HepG2 (cell line): Measurements from ENCODE around the gene SETD2. TPM values are rescaled to one million over a fixed set of nuclear protein-coding genes. Genes with fewer than 3 reads are reported as not detected.

Experiments used
- ATAC-seq: fragments of 200-7000 bp; cut with Tn5 transposase; 3 replicates; pipeline ENCODE4 v1.9.1; 2020; ENCODE audit warnings: mild to moderate bottlenecking, moderate library complexity
- BruUV-seq: library from RNA; stranded (reverse); fragments of 400-500 nt; replicated peaks from 2 replicates; lab custom pipeline; 2021; lab: Mats Ljungman, UMichigan
- CTCF ChIA-PET: fragments of 300-600 bp; formaldehyde crosslinking; extraction: SDS; loops from one replicate; lab custom pipeline; 2021; ENCODE audit warnings: low total read pairs, inconsistent platforms, low intra/inter-chr PET ratio; lab: Yijun Ruan, JAX
- POLR2A ChIA-PET: fragments of 350-600 bp; sonication (Branson Sonifier 250); formaldehyde crosslinking; loops from one replicate; lab custom pipeline; 2020; ENCODE audit warnings: antibody characterized with exemption, inconsistent platforms; lab: Yijun Ruan, JAX
- DNase-seq: peaks from one replicate; pipeline ENCODE4 v3.0.0-alpha.2; 2015; ENCODE audit warnings: low spot score
- FAIRE-seq: peaks from 3 replicates; lab custom pipeline; 2011; peaks lifted over from hg19 to GRCh38; lab: Jason Lieb, UNC
- H2AFZ ChIP-seq: one replicate; pipeline ENCODE4 v1.6.1; 2011; ENCODE audit warnings: low read length, inconsistent platforms
- H3K27ac ChIP-seq: fragments of 300-600 bp; 3 replicates; pipeline ENCODE4 v1.8.0; 2011; ENCODE audit warnings: mixed run types, mild to moderate bottlenecking, mixed read lengths, low read length, inconsistent platforms; ENCODE audit not compliant: insufficient read depth; ENCODE audit errors: extremely low read length
- H3K27me3 ChIP-seq, 2 experiments: fragments of 200-600 bp in 1 of 2; 2 replicates in 1 of 2; 3 replicates in 1 of 2; pipeline versions ENCODE4 v1.6.0 to v1.8.0; 2011; ENCODE audit warnings: low read length in 2 of 2, mild to moderate bottlenecking in 2 of 2, moderate library complexity in 2 of 2, inconsistent platforms in 1 of 2; ENCODE audit not compliant: insufficient read depth in 2 of 2, control insufficient read depth in 1 of 2
- H3K36me3 ChIP-seq, 2 experiments: fragments of 200-600 bp in 1 of 2; replicated peaks in 1 of 2; 2 replicates in 1 of 2; 3 replicates in 1 of 2; pipeline versions ENCODE4 v1.5.1 to v1.8.0; 2011; ENCODE audit warnings: low read length in 2 of 2, inconsistent platforms in 1 of 2; ENCODE audit not compliant: insufficient read depth in 2 of 2, control insufficient read depth in 1 of 2
- H3K4me1 ChIP-seq: 2 replicates; pipeline ENCODE4 v1.5.1; 2012; ENCODE audit warnings: low read length, inconsistent platforms; ENCODE audit not compliant: insufficient read depth
- H3K4me2 ChIP-seq: 2 replicates; pipeline ENCODE4 v1.6.0; 2011; ENCODE audit warnings: low read depth, low read length, inconsistent platforms
- H3K4me3 ChIP-seq, 3 experiments: fragments of 200-600 bp in 1 of 3; sonication (generic), shearing (Covaris generic) in 1 of 3; replicated peaks in 1 of 3; 2 replicates each; pipeline ENCODE4 v1.5.1; 2011 to 2016; ENCODE audit warnings: low read length in 3 of 3, inconsistent platforms in 2 of 3, low read depth in 2 of 3, mild to moderate bottlenecking in 2 of 3, control low read depth in 1 of 3, mixed read lengths in 1 of 3; ENCODE audit not compliant: insufficient read depth in 1 of 3
- H3K79me2 ChIP-seq: one replicate; pipeline ENCODE4 v1.6.1; 2011; ENCODE audit warnings: low read length, inconsistent platforms; ENCODE audit not compliant: insufficient read depth
- H3K9ac ChIP-seq: 2 replicates; pipeline ENCODE4 v1.6.0; 2011; ENCODE audit warnings: mild to moderate bottlenecking, low read depth, low read length, inconsistent platforms; ENCODE audit not compliant: insufficient read depth
- H3K9me3 ChIP-seq: 2 replicates; pipeline ENCODE4 v1.5.1; 2012; ENCODE audit warnings: mild to moderate bottlenecking, low read length
- H4K20me1 ChIP-seq: 2 replicates; pipeline ENCODE4 v1.6.0; 2011; ENCODE audit warnings: inconsistent platforms, mild to moderate bottlenecking, low read length, moderate library complexity; ENCODE audit not compliant: insufficient read depth
- ATM ChIP-seq: fragments of 450-650 bp; IDR thresholded peaks from 2 replicates; pipeline ENCODE4 v1.7.1; 2017; ENCODE audit warnings: mild to moderate bottlenecking, borderline replicate concordance
- NRL ChIP-seq: sonication (generic); formaldehyde crosslinking; IDR thresholded peaks from 2 replicates; pipeline ENCODE4 v1.5.0; 2020; ENCODE audit warnings: missing genetic modification reagents, mild to moderate bottlenecking, moderate library complexity, borderline replicate concordance
- REXO4 ChIP-seq: sonication (generic); formaldehyde crosslinking; IDR thresholded peaks from 2 replicates; pipeline ENCODE4 v1.8.0; 2022; ENCODE audit warnings: missing genetic modification reagents, mild to moderate bottlenecking, borderline replicate concordance
- RXRB ChIP-seq: IDR thresholded peaks from 2 replicates; pipeline ENCODE4 v1.6.1; 2016; ENCODE audit warnings: borderline replicate concordance, missing genetic modification reagents, missing compliant biosample characterization
- ZC3H4 ChIP-seq: sonication (generic); formaldehyde crosslinking; IDR thresholded peaks from 2 replicates; pipeline ENCODE4 v1.4.0; 2020; ENCODE audit warnings: missing genetic modification reagents, borderline replicate concordance
- ZNF616 ChIP-seq: sonication (generic); formaldehyde crosslinking; IDR thresholded peaks from 2 replicates; pipeline ENCODE4 v1.5.0; 2020; ENCODE audit warnings: low read depth, mild to moderate bottlenecking, missing genetic modification reagents
- ZNF652 ChIP-seq: IDR thresholded peaks from 2 replicates; pipeline ENCODE4 v1.6.1; 2016; ENCODE audit warnings: low read depth, borderline replicate concordance
- ZNF720 ChIP-seq: sonication (generic); formaldehyde crosslinking; IDR thresholded peaks from 2 replicates; pipeline ENCODE4 v1.4.0; 2020; ENCODE audit warnings: missing genetic modification reagents
- WGBS: methylation state at CpG from one replicate; pipeline ENCODE4 v1.1.6; 2017; ENCODE audit warnings: low lambda C conversion rate; 5-methylcytosine and 5-hydroxymethylcytosine counted together
- in situ Hi-C: cut with HindIII; loops from 2 replicates; pipeline ENCODE4 v1.10.0; 2017; ENCODE audit warnings: low pct_unique_long_range_greater_than_20kb; ENCODE audit not compliant: extremely low pct_ligation_motif_present
- intact Hi-C: fragments of 100-400 bp; cut with micrococcal nuclease; formaldehyde crosslinking; loops from one replicate; pipeline ENCODE4 v1.10.0; 2022; ENCODE audit not compliant: unreplicated experiment
- polyA plus RNA-seq, 8 experiments: library from polyadenylated mRNA; depleted of rRNA in 3 of 8; stranded (reverse) in 7 of 8; unstranded in 1 of 8; fragments of >200 nt; fragmentation: Illumina TruSeq in 4 of 8; extraction: Trizol in 4 of 8; gene quantifications; 2 replicates each; pipeline versions ENCODE4 v1.2.1 to v1.2.3, GENCODE V29; 2011 to 2016; ENCODE audit warnings: low read depth in 4 of 8, missing spikeins in 1 of 8, mixed read lengths in 1 of 8; ENCODE audit not compliant: insufficient read depth in 1 of 8
- total RNA-seq, 5 experiments: library from RNA; depleted of rRNA; stranded (reverse); fragments of >200 nt; fragmentation: Illumina TruSeq; extraction: Trizol; gene quantifications; 2 replicates each; pipeline ENCODE4 v1.2.3, GENCODE V29; 2016; ENCODE audit warnings: low read depth in 1 of 5
- TF ChIP-seq, protein P1 (sequence below): sonication (generic); formaldehyde crosslinking; IDR thresholded peaks from 2 replicates; pipeline ENCODE4 v1.4.0; 2020; ENCODE audit warnings: missing genetic modification reagents
- TF ChIP-seq, protein P2 (sequence below): sonication (generic); formaldehyde crosslinking; conservative IDR thresholded peaks from 2 replicates; pipeline ENCODE4 v1.4.0; 2020; ENCODE audit warnings: mild to moderate bottlenecking, missing genetic modification reagents, moderate library complexity
- TF ChIP-seq, protein P3 (sequence below), 2 experiments: sonication (generic) in 1 of 2; formaldehyde crosslinking in 1 of 2; IDR thresholded peaks; 2 replicates each; pipeline versions ENCODE4 v1.5.1 to v1.6.1; 2011 to 2020; ENCODE audit warnings: borderline replicate concordance in 1 of 2, low read depth in 1 of 2, low read length in 1 of 2, mild to moderate bottlenecking in 1 of 2, missing genetic modification reagents in 1 of 2, moderate library complexity in 1 of 2
- TF ChIP-seq, protein P4 (sequence below): sonication (generic); formaldehyde crosslinking; IDR thresholded peaks from 2 replicates; pipeline ENCODE4 v1.4.0; 2020; ENCODE audit warnings: missing genetic modification reagents, borderline replicate concordance
- TF ChIP-seq, protein P5 (sequence below): sonication (generic); formaldehyde crosslinking; IDR thresholded peaks from 2 replicates; pipeline ENCODE4 v1.8.0; 2022; ENCODE audit warnings: missing genetic modification reagents, mild to moderate bottlenecking, inconsistent platforms, borderline replicate concordance

Gene SETD2
- total and polyA plus RNA-seq, 2 of the 13 experiments (the other 11 are each of a cell fraction or from before 2014, with no cell fraction given), result 14.2 to 24.2 TPM

DNA sequence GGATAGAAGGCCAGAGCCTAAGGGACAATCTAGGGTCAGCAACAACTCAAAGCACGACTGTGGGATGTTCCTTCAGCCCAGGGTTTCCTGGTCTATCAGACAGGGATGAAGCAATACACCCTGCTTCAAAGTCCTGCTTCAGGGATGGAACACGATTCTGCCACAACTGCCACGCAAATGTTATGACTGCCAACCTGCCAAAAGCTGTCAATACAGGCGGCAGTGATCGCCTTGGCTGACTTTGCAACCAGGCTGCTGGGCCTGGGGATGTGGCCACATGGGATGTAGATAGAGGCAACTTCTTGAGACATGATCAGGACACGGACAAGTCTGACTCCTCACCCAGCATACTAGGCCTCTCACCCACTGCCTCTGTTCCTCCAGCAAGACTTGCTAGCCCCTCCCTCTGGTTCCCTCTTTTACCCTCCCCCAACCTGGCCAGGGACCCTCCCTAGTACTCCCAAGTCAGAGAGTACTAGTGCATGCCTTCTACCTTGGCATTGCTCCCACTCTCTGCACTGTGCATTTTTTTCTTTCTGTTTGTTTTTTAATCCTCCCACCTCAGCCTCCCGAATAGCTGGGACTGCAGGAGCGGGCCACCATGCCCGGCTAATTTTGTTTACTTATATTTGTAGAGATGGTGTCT, 195.0 kb downstream of the SETD2 start:
- intact Hi-C loops, result no loop called here
- Histone ChIP-seq H3K9me3 (no peaks in the 10 kb centered on the region), H2AFZ (no peak overlapping the region), H3K4me3 (no peak overlapping the region), H3K27ac (no peak overlapping the region), H4K20me1 (peaks cover 68% of the 10 kb centered on the region), H3K27me3 (no peaks in the 10 kb centered on the region), H3K36me3 (peaks cover 2 to 27% of the 10 kb centered on the region in 2 experiments; a peak in 4 of 5 replicates), H3K4me1 (peaks cover 86% of the 10 kb centered on the region), H3K4me2 (no peak overlapping the region), H3K9ac (no peak overlapping the region), H3K79me2 (peaks cover 86% of the 10 kb centered on the region)
- POLR2A ChIA-PET, result no interaction called here
- ATAC-seq (no peak), FAIRE-seq (no peak), DNase-seq (no peak)
- 69% methylated on average over 6 of the region's 9 CpGs for WGBS
- in situ Hi-C loops, result no loop called here
- no TSS peak for BruUV-seq
- CTCF ChIA-PET, result no interaction called here
- no peak for TF ChIP-seq ZNF652 (CRISPR knock-in tag)
- TF ChIP-seq ZC3H4 (CRISPR knock-in tag), result no peak
- TF ChIP-seq, protein P1, sequence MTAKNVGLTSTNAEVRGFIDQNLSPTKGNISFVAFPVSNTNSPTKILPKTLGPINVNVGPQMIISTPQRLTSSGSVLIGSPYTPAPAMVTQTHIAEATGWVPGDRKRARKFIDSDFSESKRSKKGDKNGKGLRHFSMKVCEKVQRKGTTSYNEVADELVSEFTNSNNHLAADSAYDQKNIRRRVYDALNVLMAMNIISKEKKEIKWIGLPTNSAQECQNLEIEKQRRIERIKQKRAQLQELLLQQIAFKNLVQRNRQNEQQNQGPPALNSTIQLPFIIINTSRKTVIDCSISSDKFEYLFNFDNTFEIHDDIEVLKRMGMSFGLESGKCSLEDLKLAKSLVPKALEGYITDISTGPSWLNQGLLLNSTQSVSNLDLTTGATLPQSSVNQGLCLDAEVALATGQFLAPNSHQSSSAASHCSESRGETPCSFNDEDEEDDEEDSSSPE (CRISPR knock-in tag), result no peak
- 0 out of 2 replicates have a peak, but pooled peaks have one; percentile 32 for TF ChIP-seq NRL (CRISPR knock-in tag)
- TF ChIP-seq REXO4 (CRISPR knock-in tag), result no peak
- TF ChIP-seq, protein P2, sequence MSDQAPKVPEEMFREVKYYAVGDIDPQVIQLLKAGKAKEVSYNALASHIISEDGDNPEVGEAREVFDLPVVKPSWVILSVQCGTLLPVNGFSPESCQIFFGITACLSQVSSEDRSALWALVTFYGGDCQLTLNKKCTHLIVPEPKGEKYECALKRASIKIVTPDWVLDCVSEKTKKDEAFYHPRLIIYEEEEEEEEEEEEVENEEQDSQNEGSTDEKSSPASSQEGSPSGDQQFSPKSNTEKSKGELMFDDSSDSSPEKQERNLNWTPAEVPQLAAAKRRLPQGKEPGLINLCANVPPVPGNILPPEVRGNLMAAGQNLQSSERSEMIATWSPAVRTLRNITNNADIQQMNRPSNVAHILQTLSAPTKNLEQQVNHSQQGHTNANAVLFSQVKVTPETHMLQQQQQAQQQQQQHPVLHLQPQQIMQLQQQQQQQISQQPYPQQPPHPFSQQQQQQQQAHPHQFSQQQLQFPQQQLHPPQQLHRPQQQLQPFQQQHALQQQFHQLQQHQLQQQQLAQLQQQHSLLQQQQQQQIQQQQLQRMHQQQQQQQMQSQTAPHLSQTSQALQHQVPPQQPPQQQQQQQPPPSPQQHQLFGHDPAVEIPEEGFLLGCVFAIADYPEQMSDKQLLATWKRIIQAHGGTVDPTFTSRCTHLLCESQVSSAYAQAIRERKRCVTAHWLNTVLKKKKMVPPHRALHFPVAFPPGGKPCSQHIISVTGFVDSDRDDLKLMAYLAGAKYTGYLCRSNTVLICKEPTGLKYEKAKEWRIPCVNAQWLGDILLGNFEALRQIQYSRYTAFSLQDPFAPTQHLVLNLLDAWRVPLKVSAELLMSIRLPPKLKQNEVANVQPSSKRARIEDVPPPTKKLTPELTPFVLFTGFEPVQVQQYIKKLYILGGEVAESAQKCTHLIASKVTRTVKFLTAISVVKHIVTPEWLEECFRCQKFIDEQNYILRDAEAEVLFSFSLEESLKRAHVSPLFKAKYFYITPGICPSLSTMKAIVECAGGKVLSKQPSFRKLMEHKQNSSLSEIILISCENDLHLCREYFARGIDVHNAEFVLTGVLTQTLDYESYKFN, result no peak
- TF ChIP-seq ATM, result no peak
- no peak for TF ChIP-seq ZNF720 (CRISPR knock-in tag)
- TF ChIP-seq RXRB, result no peak
- TF ChIP-seq, protein P3, sequence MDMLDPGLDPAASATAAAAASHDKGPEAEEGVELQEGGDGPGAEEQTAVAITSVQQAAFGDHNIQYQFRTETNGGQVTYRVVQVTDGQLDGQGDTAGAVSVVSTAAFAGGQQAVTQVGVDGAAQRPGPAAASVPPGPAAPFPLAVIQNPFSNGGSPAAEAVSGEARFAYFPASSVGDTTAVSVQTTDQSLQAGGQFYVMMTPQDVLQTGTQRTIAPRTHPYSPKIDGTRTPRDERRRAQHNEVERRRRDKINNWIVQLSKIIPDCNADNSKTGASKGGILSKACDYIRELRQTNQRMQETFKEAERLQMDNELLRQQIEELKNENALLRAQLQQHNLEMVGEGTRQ (IDR thresholded peaks at IDR 0.05; ENCODE audit: low read depth, low read length), result no peak
- TF ChIP-seq, protein P3 (CRISPR knock-in tag; IDR thresholded peaks at IDR 0.05; ENCODE audit: borderline replicate concordance), result no peak
- TF ChIP-seq ZNF616, result no peak
- TF ChIP-seq, protein P4, sequence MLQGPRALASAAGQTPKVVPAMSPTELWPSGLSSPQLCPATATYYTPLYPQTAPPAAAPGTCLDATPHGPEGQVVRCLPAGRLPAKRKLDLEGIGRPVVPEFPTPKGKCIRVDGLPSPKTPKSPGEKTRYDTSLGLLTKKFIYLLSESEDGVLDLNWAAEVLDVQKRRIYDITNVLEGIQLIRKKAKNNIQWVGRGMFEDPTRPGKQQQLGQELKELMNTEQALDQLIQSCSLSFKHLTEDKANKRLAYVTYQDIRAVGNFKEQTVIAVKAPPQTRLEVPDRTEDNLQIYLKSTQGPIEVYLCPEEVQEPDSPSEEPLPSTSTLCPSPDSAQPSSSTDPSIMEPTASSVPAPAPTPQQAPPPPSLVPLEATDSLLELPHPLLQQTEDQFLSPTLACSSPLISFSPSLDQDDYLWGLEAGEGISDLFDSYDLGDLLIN (CRISPR knock-in tag), result no peak
- TF ChIP-seq, protein P5, sequence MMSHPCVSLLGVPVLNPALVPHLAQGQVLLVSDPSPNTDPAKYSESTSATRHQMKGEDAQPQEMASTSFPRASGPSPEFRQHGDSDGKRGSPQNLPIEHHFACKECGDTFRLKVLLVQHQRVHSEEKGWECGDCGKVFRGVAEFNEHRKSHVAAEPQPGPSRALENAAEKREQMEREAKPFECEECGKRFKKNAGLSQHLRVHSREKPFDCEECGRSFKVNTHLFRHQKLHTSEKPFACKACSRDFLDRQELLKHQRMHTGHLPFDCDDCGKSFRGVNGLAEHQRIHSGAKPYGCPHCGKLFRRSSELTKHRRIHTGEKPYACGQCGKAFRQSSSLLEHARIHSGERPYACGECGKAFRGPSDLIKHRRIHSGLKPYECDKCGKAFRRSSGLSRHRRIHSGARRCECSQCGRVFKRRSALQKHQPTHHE, result no peak
